Activated CD4-positive, alpha-beta T cell treated with anti-CD3 and anti-CD28 coated beads, Interleukin-2, amount 50 U/mL, for 4 hours (primary cell): ENCODE results near the gene ITPA.
"Not testable (repeated sequence)": the region's sequence is repeated elsewhere in the genome, so short reads cannot be mapped to it uniquely, and the experiment has no call there.

Experiments used
- DNase-seq, 2 experiments: peaks; one replicate each; pipeline ENCODE4 v3.0.0-alpha.2; 2020

ITPA gene

DNA sequence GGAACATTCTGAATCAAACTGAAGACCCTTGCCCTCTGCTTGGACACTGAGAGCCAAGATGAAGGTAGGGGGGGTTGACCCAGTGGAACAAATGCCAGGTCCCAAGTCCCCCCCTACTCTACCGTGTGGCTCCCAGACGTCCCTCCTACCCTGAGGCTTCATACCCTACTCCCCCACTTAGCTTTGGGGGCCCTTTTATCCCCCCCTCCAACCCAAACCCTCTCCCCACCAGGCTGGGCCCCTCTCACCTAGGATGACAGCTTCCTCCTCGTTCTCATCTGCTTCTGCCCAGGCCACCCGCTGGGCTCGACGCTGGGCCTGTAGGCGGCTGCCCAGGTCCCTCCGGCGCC, 6.4 kb upstream of the ITPA start:
- no peak for DNase-seq

DNA sequence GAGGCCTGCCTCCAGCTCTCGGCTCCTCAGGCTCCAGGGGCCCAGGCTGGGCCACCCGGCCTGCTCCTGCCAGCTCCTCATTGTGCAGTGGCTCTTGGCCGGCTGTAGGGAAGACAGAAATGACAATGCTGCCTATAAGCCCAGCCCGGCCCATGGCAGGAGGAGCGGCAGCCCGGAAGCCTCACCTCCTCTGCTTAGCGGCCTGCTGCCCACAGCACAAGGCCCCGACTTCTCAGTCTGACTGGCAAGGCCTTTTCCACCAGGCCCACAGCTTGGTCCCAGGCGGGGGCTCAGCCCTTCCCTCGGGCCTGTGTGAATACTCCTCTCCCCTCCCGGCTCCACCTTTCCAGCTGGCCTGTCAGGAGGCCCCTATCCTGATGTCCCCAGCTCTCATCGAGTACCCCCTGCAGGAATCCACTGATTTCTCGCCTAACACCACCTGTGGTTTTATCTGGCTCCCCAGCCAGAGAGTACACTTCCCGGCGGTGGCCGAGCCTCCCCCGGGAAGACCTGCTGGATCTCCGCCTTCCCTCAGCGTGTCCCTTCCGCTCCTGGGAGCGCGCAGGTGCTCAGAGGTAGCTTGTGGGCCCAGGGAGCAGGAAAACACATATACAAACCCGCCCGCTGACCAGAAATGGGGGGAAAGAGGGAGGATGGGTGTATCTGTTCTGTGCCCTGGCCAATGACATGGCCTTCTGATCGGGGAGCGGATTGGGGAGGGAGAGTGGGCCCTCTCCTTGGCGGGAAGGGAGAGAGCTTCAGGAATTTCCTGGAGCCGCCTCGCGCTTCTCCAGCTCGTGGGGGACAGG, 5.8 kb upstream of the ITPA start:
- DNase-seq = peak in 1 of 2 experiments; percentile 12

DNA sequence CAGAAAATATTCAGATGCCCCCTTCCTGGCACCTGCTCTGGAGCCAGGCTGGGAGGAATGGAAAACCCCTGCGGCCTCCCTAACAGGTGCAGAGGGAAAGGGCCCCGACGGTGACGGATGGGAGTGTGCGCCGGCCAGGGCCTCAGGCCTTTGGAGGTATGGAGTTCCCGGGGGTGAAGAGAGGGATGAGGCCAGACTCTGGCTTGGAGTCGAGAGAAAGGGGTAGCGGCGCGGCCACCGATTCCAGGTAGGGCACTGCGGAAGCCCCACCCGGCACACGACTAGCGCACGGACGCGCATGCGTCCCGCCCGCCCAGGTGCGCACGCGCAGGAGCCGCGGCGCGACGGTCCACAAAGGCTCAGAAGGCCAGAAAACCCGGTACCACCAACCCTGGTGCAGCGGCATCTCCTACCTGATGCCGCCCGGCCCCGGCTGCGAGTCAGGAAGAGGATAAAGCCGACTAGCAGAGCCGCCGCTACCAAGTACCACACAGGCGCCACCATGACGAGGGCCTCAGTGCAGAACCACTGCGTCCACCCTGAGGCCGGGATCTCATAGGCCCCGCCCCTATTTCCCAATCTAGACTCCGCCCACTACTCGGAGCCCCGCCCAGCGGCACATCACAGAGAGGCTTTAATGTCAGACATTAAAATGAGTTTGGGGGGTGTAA, 5.0 kb upstream of the ITPA start, which contains the start of gene DDRGK1:
DDRGK1 (minus strand) TSS at position 559 of the 671 bp plus-strand sequence; CDS start at position 504, 55 bp downstream.
- peak; percentile 87 to 89 for DNase-seq

DNA sequence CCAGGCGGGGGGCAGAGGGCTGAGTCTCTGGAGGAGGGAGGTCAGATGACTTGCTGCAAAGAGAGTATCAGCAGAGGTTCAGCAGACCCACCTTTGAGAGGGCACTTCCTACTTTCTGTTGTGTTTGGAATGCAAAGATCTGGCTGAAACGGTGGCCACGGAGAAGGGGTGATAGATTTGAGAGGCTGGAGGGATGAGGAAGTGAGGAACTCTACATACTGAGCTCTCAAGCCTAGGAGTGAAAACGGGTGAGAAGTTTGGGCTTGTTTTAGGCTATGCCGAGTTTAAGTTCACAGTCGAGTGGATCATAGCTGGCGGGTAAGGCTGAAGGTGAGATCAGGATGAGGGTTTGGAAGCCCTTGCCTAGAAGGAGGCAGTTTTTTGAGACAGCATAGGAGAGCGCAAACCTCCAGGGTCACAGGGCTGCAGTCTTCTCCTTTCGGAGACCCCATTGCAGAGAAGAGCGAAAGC, 477 bp upstream of the ITPA start:
- no peak for DNase-seq

DNA sequence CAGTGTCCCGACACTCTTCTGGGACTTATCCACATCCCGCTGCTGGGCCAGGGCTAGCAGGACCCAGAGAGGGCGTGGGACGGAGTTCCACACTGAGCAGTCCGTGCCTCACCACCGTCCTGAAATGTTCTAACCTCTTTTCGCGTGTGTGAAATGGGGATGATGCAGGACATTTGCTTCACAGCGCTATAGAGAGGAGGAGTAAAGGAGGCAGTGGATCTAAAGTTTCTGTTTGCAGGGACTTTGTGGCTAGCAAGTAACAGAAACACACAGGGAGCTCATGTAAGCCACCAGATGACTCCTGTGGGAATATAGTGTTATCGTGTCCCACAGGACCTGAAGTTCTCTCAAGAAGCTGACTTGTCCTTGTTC, 634 bp downstream of the ITPA start:
- DNase-seq = no peak

DNA sequence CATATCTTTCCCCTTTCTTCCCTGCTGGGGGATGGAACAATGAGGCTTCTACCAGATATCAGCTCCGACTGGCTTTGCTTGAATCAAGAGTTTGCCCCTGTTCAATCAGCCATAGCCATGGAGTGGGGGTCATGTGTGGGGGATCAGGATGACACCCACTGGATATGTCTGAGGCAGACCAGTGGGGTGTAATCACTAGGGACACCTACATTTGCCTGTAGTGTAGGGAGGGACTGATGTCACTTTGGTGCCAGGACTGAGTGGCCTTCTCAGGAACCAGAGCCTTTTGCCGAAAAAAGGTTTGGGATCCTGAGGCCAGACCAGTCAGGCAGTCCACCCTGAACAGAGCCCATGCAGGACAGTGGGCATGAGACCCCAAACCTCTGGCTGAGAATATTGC, 1.0 kb downstream of the ITPA start:
- DNase-seq = no peak

DNA sequence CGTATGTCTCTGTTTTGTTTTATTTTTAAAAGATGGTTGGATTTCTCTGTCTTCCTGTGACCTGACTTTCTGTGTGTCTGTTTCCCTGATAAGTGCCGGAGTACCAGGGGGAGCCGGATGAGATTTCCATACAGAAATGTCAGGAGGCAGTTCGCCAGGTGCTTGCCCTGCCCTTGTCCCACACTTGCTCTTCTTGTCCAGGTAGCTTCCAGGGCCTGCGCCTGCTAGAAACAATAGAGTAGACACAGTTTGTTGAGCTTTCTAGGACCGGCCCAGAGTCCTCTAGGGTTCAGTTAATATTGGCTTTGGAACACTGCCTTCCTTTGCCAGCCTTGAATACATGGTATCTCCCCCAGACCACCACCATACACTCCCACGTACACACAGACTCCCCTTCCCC, 3.9 kb downstream of the ITPA start:
- no peak for DNase-seq

DNA sequence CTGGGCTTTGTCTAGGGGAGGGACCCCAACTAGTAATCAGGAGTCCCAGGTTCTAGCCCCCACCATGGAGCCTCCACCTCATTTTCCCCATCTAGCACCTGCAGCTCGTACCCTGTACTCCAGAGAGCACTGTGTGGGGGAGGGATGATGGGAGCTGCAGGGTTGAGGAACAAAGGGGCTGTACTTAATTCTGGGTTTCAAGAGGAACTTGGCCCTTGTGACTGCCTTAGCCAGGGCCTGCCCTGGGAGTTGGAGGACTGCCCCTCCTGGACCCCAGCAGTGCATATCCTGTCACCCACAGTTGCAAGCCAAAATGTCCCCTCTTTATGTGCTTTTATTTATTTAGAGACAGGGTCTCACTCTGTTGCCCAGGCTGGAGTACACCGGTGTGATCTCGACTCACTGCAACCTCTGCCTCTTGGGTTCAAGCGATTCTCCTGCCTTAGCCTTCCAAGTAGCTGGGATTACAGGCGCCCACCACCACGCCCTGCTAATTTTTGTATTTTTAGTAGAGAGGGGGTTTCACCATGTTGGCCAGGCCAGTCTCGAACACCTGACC, 6.1 kb downstream of the ITPA start:
- DNase-seq = not testable (repeated sequence)

DNA sequence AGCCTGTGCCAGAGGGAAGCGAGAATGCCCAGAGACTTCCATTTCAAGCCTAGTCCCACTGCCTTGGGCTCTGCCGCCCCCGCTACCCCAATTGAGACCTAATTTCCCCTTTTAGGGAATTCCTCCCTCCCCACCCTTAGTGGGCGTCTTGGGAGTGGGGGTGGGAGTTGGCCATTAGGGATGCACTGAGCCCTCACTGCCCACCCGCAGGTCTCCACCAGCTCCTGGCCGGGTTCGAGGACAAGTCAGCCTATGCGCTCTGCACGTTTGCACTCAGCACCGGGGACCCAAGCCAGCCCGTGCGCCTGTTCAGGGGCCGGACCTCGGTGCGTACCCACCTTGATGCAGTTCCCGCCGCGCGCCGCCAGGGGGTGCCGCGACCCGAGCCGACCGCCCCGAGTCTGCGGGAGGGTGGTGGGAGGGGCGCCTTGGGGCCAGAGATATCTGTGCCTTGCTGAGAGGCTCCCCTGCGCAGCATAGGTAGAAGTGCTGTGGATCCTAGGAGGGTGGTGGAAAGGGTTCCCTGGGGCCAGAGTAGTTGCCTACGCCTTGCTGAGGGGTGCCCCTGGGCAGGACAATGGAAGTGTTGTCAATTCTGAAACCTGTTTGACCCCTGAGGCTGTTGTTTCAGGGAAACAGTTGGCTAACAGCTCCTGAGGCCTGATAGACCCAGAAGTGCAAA, 9.2 kb downstream of the ITPA start:
- DNase-seq = peak; percentile 70 to 75

DNA sequence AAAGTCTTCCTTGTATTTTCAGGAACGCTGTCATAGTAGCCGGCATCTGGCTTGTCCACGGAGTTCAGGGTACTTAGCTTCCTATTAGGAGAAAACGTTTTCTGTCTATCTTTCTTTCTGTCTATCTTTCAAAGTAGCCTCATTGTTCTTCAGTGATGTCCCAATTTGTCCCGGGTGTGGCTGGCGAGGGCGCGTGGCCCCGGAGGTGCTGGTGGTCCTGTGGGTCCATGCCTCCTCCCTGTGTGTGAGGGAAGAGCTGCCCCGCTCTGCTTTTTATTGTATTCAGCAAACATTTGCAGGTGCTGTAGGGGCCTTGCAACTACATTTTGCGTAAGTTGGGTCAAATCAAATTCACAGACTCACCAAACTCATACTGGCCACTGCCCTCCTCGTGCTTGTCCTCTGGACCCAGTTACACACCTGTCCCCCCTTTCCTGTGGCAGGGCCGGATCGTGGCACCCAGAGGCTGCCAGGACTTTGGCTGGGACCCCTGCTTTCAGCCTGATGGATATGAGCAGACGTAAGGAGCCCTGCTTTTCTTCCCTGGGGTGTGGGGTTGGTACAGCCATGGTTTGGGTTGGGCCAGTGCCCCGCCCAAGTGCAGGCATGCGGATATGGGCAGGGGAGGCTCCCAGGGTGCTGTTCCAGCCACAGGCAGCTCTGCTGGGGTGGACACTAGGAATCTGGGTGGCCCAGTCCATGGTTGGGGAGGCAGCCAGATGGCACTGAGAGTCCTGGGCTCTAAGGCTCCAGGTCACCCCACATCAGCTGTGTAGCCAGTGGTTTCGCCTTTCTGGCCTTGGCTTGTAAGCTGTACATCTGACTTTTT, 12.3 kb downstream of the ITPA start:
- DNase-seq = no peak

DNA sequence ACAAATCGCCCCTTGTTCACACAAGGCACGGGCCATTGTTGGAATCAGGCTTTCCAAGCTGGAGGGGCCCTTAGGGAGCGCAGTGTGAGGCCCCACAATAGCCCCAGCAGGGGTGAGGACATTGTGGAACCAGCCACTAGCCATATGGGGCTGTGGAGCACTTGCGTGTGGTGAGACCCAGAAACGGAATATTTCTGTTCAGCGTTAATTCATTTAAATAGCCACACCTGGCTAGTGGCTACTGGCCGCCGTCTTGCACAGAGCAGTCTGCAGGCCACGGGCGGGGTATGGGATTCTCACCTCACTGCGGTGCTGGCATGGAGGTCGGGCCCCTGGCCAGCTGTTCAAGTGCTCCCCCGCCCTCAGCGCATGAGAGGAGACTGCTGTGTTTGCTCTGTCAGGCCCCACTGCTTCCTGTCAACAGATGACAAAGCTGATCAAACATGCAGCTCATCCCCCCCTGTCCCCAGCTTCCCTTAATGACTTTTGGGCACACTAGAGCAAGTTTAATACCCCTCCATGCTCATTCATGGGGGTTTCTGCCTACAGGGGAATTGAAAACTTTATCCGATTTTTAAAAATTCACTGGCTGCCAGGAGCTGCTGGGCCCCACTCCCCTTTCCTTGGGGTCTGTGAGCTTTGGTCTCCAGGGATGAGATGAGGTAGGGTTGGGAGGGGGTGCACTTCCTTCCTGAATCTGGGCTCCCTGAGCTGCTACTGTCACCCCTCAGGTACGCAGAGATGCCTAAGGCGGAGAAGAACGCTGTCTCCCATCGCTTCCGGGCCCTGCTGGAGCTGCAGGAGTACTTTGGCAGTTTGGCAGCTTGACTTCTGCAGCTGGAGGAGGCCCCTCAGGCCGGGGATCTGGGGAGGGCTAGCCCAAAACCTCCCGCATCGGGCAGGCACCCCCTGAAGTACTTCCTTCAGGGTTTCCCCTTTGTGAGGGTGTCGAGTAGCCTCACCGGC, 13.6 kb downstream of the ITPA start:
- DNase-seq = no peak

DNA sequence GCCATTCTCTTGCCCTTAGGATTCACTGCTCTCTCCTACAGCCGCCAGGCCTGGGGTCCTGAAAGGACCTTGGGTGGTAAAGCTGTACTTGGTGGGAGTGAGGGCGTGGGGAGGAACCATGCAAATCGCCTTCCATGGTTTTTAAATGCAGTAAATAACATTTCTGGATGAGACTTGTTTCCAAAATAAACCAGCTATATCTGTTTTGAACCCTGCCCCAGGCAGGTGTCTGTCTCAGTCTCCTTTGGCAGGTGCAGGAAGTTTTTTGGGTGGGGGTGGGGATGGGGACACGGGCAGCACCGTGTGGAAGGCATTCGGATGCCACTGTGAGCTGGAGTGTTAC, 14.3 kb downstream of the ITPA start:
- no peak for DNase-seq

DNA sequence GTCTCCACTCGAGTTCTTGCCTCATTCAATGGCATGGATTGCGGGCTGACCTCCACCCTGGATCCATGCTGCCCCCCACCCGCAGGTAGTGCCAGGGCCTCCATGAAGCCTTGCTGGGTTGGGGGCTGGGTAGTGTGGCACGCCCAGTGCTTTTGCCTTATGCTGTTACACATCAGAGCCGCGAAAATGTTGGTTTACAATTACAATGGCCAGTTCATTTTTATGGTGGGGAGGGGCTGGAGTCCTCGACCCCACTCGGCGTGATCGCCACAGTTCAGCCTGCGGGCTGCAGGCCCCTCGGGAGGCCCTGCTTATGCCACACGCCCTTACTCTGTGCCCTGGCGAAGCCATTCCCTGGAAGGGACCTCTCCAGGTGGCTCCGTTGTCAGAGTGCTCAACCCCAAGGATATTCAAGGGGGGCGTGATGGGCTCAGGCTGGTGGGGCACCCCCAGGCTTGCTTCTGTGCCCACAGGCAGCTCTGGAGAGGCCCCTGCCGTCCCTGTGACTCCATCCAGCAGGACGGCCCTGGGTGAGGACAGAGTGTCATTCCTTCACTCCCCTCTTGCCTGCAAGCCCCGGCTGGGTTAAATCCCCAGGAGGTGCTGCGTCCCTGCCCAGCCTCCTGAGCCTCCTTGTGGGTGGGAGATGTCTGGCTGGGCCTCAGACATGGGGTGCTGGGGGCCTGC, 14.8 kb downstream of the ITPA start:
- DNase-seq = no peak

DNA sequence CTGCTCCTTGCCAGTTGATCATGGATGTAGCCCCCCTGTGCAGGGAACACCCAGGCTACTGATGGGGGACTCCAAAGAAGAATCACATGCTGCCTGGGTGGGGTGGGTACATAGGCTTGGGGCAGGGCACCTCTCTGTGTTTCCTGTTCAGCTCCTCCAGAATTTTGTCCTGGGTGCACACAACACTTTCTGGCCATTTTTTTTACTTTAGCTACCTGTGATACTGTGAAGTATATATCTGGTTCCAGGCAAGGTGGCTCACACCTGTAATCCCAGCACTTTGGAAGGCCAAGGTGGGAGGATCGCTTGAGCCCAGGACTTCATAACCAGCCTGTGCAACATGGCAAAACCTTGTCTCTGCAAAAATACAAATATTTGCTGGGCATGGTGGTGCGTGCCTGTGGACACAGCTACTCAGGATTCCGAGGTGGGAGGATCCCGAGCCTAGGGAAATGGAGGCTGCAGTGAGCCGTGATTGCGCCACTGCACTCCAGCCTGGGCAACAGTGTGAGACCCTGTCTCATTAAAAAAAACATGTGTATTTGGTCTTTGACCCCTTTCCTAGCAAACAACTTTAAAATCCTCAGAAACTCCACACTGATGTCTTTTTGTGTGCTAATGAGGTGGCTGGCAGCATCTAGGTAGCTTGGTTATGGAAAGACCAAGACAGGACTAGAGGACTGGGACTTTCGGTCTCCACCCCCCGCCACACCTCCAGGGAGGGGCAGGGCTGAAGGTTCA, 15.6 kb downstream of the ITPA start:
- DNase-seq = no peak

DNA sequence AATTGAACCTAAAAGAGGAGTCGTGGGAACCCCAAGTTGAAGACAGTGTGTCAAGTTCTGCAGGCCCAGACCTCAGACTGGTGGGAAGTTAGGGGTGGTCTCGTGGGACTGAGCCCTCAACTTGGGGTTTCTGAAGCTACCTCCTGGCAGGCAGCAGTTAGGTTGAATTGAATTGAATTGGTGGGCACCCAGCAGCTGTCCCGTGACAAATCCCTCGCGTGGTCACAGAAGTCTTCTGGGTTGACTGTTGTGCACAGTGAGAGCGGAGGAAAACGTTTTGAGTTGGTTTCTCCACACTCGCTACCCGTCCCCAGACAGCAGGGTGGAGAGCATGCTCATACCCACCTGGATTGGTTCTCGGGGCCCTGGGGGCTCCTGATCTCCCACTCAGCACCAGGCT, 16.8 kb downstream of the ITPA start:
- no peak for DNase-seq

DNA sequence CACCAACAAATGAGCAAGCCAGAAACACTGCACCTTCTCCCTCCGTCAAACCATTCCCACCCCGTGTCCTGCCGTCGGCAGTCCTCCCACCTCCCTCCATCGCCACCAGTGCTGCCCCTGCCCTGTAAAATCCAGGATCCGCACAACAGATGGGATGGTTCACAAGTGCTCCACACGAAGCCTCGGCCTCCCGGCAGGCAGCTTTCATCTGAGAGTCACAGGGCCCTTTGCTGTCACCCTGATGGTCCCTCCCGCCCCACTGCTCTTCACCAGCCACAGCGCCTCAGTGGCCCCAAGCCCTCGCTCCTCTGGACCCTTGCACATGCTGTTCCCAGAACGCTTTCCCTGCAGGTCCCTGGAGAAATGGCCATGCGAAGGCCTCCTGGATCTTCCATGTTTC, 17.6 kb downstream of the ITPA start:
- no peak for DNase-seq

DNA sequence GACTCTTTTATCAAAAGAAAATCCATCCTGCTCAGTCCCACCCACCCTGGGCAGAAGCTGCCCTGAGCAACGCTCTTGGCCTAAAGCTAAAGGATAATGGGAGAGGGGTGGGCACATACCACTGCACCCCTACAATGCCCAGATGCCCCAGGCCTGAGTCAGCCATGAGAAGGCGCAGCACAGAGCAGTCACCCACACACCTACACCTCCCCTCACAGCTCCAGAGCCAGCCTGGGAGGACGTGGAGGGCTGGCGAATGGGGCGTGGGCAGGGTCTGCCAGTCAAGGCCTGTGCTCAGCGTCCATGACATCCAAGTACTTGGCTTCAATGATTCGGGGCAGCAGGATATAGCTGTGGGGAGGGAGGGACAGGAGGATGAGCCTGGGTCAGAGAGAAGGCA, 18.2 kb downstream of the ITPA start:
- DNase-seq = no peak

DNA sequence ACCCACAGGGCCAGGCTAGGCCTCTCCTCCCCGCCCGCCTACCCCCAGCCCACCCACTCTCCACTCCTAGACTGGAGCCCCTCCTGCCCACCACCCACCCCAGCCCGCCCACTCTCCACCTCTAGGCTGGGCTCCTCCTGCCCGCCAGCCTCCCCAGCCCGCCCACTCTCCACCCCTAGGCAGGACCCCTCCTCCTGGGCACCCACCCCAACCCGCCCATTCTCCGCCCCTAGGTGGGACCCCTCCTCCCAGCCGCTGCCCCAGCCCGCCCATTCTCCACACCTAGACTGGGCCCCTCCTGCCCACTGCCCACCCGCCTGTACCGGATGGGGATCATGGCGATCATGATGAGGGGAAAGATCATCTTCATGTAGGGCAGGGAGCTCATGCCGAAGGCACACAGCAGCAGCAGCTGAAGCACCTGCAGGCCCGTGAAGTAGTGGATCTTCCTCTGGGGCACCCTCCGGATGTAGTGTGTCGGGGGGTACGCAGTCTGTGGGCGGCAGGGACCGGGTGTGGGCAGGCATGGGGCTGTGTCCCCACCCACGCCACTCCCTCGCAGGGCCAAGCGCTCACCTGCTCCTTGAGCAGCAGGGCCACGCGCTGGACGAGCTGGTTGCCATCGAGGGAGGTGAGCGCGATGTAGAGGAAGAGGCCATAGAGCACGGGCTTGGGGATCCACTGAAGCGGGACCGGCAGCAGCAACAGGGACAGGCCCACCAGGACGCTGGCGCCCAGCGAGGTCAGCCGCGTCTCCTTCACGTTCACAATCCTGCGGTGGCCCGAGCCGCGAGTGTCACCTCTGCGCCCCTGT, 18.8 kb downstream of the ITPA start:
- no peak for DNase-seq

DNA sequence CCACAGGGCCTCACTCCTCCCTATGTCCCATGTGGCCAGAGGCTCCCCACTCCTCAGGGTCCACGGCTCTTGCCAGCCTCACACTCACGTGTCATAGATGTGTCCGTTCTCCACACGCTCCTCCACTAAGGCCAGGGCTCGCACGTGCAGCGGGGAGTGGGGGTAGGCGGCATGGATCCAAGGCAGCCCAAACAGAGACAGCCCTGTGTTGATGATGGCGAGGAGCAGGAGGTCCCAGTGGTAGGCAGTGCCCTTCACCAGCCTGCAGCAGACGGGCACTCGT, 19.4 kb downstream of the ITPA start:
- no peak for DNase-seq

DNA sequence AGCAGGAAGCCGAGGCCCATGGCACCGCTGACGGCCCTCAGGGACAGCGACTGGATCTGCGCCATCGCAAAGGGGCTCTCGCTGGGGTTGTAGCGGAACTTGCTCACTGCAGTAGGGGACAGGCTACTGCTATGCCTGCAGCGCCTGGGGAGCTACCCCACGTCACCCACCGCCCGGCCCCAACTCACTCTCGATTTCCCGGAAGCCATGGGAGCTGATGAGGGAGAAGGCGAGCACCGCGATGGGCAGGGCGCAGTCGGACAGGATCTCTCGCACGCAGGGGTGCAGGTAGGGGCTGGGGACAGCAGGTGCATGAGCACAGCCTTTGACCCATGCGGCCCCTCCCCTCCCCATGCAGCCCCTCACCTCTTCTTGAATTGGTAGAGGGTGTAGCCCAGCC, 19.9 kb downstream of the ITPA start:
- DNase-seq = no peak
